ENCODE data around the gene JAKMIP3.

- TF ChIP-seq CTCF (IDR thresholded peaks at IDR 0.05; ENCODE audit: insufficient read depth, low read length, poor library complexity, severe bottlenecking) (no peak), EZH2phosphoT487 (conservative IDR thresholded peaks at IDR 0.05; ENCODE audit: low read length) (no peak)
Observed at GRCh38 chr10:132078746-132079345, 13.1 kb downstream of the JAKMIP3 start.
